Measurements from ENCODE around the gene TMEM240.
"Not testable (repeated sequence)": the region's sequence is repeated elsewhere in the genome, so short reads cannot be mapped to it uniquely, and the experiment has no call there.

The TMEM240 gene

GRCh38 chr1:1539310-1540089 is 924 bp downstream of the TMEM240 start:
- DNase-seq = no peak

GRCh38 chr1:1538989-1539309 is 1.5 kb downstream of the TMEM240 start:
- DNase-seq = no peak

GRCh38 chr1:1538334-1538733 is 2.1 kb downstream of the TMEM240 start:
- no peak for DNase-seq

DNA sequence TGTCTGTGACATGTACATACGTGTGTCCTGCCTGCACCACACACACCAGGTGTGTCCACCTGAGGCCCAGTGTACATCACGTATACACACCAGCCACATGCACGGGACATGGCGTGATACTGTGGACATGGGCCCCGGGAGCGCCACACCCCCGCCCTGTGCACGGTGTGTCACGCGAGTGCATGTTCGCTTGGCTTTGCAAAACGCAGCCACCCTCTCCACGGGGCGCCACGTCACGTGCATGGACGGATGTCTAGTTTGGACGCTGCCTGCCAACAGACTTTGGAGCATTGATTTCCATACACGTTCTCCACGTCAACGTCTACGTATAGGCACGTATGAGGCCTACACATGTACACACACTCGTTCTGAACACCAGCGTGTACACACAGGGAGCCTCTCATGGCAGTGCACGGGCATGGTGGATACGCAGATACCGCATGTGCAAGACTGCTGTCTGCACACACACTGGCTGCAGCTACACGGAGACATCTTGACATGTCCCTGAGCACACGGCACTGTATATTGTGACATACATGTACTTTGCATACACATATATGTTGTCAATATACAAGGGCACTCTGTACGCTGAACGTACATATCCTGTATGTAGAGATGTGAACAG is 2.7 kb downstream of the TMEM240 start:
- no peak for DNase-seq

- DNase-seq = no peak
Measured at GRCh38 chr1:1536938-1537546, 3.4 kb downstream of the TMEM240 start.

GRCh38 chr1:1536019-1536937 is 4.1 kb downstream of the TMEM240 start:
- no peak for DNase-seq

- no peak for DNase-seq
Measured at GRCh38 chr1:1535201-1536018, 5.0 kb downstream of the TMEM240 start.

DNA sequence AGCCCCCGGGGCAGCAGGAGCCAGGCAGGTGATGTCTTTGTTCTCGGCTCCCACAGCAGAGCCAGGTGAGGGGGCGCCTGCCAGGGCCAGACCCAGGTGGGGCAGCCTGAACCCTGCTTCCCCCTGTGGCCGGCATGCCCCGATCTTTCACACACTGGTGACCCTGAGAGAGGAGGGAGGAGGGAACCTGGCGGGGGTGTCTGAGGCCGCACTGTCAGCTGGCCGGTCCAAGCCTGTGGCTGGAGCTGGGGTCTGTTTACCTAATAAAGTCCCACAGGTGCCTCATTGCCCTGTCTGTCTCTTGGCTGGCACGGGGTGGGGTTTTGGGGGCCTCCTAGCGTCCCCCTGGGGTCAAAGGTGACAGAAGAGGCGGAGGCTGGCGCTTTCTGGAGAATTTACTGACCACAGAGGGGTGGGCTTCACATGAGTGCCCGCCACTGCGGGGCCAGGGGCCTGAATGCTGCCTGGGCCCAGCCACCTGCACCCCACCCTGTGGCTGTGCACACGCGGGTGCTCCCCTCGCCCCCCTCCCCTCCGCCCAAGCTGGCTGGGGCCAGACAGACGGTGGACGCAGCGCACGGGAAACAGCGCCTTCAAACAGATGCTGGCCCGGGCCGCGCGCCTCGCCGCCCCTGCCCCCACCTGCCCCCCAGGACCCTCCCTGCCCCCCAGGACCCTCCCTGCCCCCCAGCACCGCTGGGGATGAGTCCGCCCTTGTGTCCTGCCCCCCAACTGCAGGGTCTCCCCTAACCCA is 5.8 kb downstream of the TMEM240 start:
- no peak for DNase-seq

DNA sequence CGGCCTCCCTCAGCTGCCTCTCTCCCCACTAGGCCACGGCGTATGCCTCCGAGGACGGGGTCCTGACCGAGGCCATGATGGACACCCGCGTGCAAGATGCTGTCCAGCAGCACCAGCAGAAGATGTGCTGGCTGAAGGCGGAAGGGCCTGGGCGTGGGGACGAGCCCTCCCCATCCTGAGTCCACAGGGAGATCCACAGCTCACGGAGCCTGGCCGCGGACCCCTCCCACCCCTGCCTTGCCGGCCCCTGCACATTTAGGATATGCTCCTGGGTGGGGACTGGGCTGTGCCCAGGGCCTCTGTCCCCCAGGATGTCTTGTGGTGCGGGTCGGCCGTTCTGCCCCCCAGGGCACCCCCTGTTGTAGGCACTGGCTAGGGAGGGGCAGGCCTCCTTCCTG is 6.5 kb downstream of the TMEM240 start:
- not testable (repeated sequence) for DNase-seq

GRCh38 chr1:1533176-1533893 is 7.1 kb downstream of the TMEM240 start:
- not testable (repeated sequence) for DNase-seq

DNA sequence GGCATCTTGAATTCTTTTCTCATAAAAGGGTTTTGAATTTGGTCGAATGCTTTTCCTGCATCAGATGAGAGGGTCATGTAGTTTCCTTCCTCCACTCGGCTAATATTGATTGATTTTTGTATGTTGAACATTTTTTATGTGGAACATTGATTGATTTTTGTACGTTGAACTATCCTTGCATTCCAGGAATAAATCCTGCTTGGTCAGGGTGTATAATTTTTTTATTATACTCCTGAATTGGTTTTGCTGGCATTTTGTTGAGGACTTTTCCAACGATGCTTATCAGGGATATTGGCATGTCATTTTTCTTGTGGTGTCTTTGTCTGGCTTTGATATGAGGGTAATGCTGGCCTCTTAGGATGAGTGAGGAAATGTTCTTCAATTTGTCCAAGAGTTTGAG is 8.5 kb downstream of the TMEM240 start:
- DNase-seq = no peak

DNA sequence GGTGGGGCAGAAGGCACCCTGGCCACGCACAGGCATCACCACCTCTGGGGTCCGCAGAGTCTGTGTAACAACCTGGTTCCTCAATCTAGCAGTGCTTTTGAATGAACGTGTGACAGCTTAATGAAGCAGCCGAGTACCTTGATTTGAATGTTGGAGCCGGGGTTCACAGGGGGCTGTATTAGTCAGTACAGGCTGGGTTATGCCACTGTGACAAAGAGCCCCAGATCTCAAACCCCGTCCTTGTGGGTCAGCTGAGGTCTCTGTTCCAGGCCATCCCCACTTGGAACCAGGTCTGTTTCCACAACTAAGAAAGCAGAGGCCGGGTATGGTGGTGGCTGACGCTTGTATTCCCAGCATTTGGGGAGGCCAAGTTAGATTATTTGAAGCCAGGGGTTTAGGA is 10.5 kb downstream of the TMEM240 start:
- no peak for DNase-seq

GRCh38 chr1:1529321-1529720 is 11.1 kb downstream of the TMEM240 start:
- DNase-seq = no peak

DNA sequence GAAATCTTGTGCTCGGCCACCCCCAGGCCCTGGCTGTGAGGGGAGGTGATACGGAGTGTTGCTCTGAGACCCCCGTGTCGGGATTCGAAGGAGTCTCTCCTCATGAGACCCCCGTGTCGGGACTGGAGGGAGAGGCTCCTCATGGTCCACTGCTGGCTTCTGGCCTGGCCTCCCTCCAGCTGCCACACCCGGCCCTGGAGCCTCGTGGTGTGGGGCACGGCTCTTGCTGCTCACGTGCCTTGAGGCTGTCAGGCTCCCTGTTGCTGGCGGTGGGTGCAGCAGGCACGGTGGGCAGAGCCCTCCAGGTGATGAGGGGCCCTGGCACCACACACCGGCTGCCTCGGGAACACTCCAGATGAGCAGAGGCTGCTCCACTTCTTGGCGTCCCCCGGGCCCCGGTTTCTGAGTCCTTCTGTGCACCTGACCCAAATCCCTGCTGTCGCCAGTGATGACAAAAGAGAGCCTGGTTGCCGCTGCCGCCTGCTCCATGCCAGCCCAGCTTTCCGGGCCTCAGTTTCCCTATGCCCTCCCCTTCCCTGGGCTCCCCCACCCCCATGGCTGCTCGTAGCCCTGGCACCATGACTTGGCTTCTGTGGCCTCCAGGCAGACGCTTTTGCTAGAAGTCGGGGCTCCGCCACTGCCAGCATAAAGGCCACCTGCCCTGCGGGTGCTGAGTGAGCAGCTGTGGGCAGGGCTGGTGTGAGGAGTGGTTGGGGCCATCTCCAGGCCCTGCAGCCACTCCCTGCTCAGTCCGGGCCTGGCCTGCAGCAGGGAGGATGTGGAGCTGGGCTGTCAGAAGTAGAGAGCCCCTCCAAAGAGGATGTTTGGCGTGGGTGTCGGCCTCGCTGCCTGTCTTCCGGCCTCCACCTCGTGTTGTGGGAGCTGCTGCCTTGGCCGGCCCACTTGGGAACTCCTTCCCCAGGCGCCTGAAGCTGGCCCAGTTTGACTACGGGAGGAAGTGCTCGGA is 11.8 kb downstream of the TMEM240 start:
- DNase-seq = no peak

DNA sequence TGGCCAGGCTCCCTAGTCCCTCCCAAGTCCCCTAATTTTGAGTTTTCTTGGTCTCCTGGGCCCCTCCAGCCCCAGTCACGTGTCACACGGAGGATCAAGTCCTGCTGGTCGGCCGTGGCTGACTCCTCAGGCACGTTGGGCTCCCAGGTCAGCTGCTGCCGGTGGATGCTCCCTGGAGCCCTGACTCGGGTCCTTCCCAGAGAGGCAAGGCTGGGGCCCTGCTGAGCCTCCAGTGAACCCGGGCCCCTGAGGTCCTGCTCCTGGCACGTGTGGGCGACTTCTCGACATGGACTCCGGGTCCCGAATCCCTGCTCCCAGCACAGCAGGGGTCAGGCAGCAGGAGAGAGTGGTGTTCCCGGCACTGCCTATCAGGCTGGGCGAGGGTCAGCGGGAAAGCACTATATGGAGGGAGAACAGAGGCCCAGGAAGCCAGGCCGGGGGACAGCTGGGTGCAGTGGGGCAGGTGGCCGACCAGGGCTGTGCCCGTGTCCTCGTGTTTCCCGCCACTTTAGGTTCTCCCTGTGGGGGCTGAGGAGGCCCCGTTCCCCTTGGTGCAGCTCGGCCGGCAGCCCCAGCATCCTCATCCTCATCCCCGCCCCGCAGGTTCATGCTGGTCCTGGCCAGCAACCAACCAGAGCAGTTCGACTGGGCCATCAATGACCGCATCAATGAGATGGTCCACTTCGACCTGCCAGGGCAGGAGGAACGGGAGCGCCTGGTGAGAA is 13.2 kb downstream of the TMEM240 start:
- no peak for DNase-seq

- not testable (repeated sequence) for DNase-seq
Measured at GRCh38 chr1:1526476-1526875, 13.9 kb downstream of the TMEM240 start.

DNA sequence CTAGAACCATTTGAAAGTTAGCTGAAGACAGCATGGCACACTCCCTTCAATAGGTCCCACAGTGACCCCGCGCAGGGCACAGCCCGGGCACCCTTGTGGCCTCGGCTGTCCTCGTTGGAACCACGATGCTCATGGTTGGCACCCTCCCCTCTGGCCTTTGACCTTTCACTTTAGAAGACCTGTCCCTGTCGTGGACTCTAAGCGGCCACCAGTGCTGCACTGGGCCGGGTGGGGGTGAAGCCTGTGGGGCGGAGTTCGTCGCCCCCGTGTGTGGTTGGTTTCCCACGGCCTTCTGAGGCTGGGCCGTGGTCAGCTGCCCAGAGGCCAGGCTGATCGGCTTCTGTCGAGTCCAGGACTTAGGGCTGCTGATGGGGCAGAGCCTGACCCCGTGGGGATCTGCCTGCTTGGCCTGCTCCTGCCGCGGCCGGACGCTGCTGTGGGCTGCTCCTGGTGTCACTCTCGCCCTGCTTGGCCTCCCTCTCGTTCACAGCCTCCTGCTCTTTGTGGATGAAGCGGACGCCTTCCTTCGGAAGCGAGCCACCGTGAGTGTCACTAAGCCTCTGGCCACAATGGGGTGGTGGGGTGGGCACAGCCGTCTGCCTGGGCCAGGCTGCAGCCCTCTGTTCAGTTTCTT is 15.6 kb downstream of the TMEM240 start:
- DNase-seq = not testable (repeated sequence)

GRCh38 chr1:1523651-1524050 is 16.8 kb downstream of the TMEM240 start:
- not testable (repeated sequence) for DNase-seq
